Neural progenitor cell (in vitro differentiated cells): Measurements from ENCODE around the gene CTNNAL1.

Experiments
- CTCF ChIP-seq: fragments of 200-600 bp; sonication (generic); IDR thresholded peaks from 2 replicates; pipeline ENCODE4 v1.5.1; 2017; ENCODE audit warnings: antibody characterized with exemption, mild to moderate bottlenecking
- EZH2phosphoT487 ChIP-seq: fragments of 200-600 bp; sonication (generic); IDR thresholded peaks from 2 replicates; pipeline ENCODE4 v1.6.1; 2017; ENCODE audit warnings: antibody characterized with exemption

DNA sequence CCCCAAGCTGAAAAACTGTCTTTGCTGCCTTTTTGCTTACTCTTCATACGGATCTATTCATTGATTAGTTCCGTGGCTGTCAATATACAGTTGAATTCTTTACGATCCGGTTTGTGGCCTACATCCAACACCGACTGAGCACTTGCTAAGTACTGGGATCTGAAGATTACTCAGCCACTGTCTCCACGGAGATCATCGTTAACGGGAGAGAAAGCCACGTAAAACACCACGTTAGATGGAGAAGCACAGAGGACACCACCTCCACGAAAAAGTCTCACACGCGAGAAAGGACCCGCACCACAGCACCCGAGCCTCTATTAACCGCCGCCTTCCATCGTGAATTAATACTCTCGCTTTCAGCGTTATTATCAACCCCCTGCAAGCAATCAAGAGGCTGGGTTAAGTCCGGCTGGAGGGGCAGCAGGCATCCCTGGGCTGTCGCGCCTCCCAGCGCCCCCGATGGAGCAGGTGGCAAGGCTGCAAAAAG, 80.0 kb downstream of the CTNNAL1 start:
- TF ChIP-seq CTCF (no peak), EZH2phosphoT487 (no peak)
